Heart left ventricle (tissue), 16 donors: ENCODE measurements around the gene ZNF160. TPM values are rescaled to one million over a fixed set of nuclear protein-coding genes. Genes with fewer than 3 reads are reported as not detected.

Source experiments
- ATAC-seq, 4 donors: fragments of 200-7000 bp; cut with Tn5 transposase; one replicate each; pipeline ENCODE4 v1.9.1; 2020 to 2022; ENCODE audit warnings: moderate library complexity in 4 of 4, mild to moderate bottlenecking in 3 of 4, moderate number of reproducible peaks in 1 of 4
- DNase-seq, 5 donors: peaks; one replicate each; pipeline ENCODE4 v3.0.0-alpha.2; 2020
- H3K27ac ChIP-seq, 12 donors: fragments of 200-600 bp; sonication (generic) in 4 of 12; one replicate each; pipeline versions ENCODE4 v1.5.0 to v1.8.0; 2016 to 2022; ENCODE audit warnings: mild to moderate bottlenecking in 2 of 12
- H3K27me3 ChIP-seq, 9 donors: fragments of 200-600 bp; sonication (generic) in 2 of 9; one replicate each; pipeline versions ENCODE4 v1.5.1 to v1.8.0; 2016 to 2022; ENCODE audit warnings: mild to moderate bottlenecking in 3 of 9
- H3K36me3 ChIP-seq, 9 donors: fragments of 200-600 bp; sonication (generic) in 2 of 9; one replicate each; pipeline versions ENCODE4 v1.5.0 to v1.8.0; 2018 to 2022; ENCODE audit warnings: mild to moderate bottlenecking in 2 of 9
- H3K4me1 ChIP-seq, 12 donors: fragments of 200-600 bp; sonication (generic) in 4 of 12; one replicate each; pipeline versions ENCODE4 v1.5.0 to v1.8.0; 2016 to 2022; ENCODE audit warnings: mild to moderate bottlenecking in 3 of 12
- H3K4me3 ChIP-seq, 12 donors: fragments of 200-600 bp; sonication (generic) in 4 of 12; one replicate each; pipeline versions ENCODE4 v1.5.0 to v1.8.0; 2017 to 2022; ENCODE audit warnings: mild to moderate bottlenecking in 9 of 12, moderate library complexity in 4 of 12
- H3K9me3 ChIP-seq, 12 donors: fragments of 200-600 bp; sonication (generic) in 4 of 12; one replicate each; pipeline versions ENCODE4 v1.5.0 to v1.8.0; 2016 to 2022; ENCODE audit warnings: mild to moderate bottlenecking in 1 of 12
- POLR2A ChIP-seq, 2 donors: fragments of 450-650 bp; IDR thresholded peaks; one replicate each; pipeline ENCODE4 v1.6.1; 2017; ENCODE audit warnings: antibody characterized with exemption in 2 of 2, mild to moderate bottlenecking in 2 of 2, moderate library complexity in 2 of 2
- WGBS, 4 donors: extraction: QIAGEN DNeasy Blood & Tissue Kit in 2 of 4; methylation state at CpG; one replicate each; pipeline versions ENCODE4 v1.1.5 to v1.1.7; 2013 to 2018; 5-methylcytosine and 5-hydroxymethylcytosine counted together
- intact Hi-C, 10 donors: fragments of 100-400 bp; cut with DNase I; formaldehyde crosslinking; loops; one replicate each; pipeline versions ENCODE4 v1.11.1 to v1.14.2; 2022
- polyA plus RNA-seq, 2 donors: library from polyadenylated mRNA; stranded (reverse); fragments of 200-250 nt; gene quantifications; one replicate each; pipeline ENCODE4 v1.2.3, GENCODE V29; 2013
- total RNA-seq, 9 donors: library from RNA; depleted of rRNA in 2 of 9; stranded (reverse); fragments of >200 nt in 2 of 9; fragmentation: NEBNext Ultra II Directional in 3 of 9; extraction: Animal tissue kit (Norgen Biotek cat#: 25700) in 3 of 9; gene quantifications; one replicate each; pipeline versions ENCODE4 v1.1.0 to v1.2.4, GENCODE V29; 2016 to 2023
- TF ChIP-seq, protein P1 (sequence below), 12 donors: fragments of 200-600 bp; sonication (generic) in 4 of 12; IDR thresholded peaks; one replicate each; pipeline versions ENCODE4 v1.5.0 to v1.8.0; 2018 to 2022; ENCODE audit warnings: antibody characterized with exemption in 12 of 12, mild to moderate bottlenecking in 5 of 12
- donor health status: ischemic (EF 13 %, LVEDD 7.1; RV severe dilation, severe dysfunction).
- donor health status: healthy with polysubstance abuse.
- donor health status: DM: no; HTN: yes; CAD: no.
- donor health status: DM: no; HTN: no; CAD: no.
- donor health status: ischemic (EF 25% LVEDD 6.9; RV normal size, moderate dysfunction).
- donor health status: ischemic (EF 25% LVEDD 5.7; RV mildly dilated, moderate dysfunction).
- donor health status: healthy.
- donor health status: DM: yes; HTN: yes; CAD: no.
- donor health status: ischemic (EF 35%, LVEDD 5.7; RV mildly dilated, moderate dysfunction).
- donor health status: nonischemic (EF 11% LVEDD 7.7; RV severe dilation, severe dysfunction).
- donor health status: DM: yes; HTN: yes; CAD: no.
- donor health status: PGD.
- donor health status: ischemic (EF 29% LVEDD 5.4; RV normal size, mild dysfunction).
- donor health status: nonischemic (EF 23%, LVEDD 6.1; RV moderate dilation, normal function).

ZNF160 gene
- total and polyA plus RNA-seq, 11 donors: 10.0 to 24.7 (median 17.0) TPM

DNA sequence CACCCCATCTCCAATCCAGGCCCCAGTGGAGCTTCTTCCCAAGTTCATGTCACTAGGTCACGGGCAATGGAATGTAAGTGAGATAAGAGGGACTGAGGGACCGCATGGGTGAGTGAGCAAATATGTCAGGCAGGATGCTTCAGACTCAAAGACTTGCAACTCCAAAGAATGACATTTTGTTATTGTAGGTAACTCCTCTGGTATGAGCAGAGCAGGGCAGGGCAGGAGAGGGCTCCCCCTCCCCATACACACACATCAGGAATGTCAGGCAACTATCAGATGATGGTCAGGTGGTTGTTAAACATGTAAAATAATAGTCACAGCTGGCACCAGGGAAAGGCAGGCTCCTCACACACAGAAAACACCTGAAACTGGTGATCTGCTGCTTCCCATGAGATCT, 48.1 kb downstream of the ZNF160 start:
- Histone ChIP-seq H3K9me3 (peaks cover 0 to 44% (median 6%) of the 10 kb centered on the region in 12 donors), H3K4me1 (peaks cover 0 to 8% (median 0%) of the 10 kb centered on the region in 12 donors)

DNA sequence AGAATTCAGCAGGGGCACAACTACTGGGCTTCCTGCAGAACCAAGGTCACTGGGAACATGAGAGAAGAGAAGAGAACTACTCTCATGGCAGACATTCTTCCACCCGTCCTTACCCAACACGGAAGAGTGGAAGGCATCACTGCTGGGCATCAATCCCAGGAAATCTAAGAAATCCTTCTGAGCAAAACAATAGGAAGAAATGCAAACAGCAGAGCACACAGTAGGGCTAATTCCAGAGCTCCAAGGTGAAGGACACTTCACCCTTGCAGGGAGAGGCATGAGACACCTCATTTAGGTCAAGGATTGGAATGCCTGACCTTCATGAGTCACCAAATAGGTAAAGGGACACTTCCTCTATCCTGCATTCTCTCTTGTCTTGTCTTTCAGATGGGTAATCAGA, 55.8 kb downstream of the ZNF160 start:
- 83 to 88% (median 86%) methylated on average over 2 of the region's 2 CpGs for WGBS, 4 donors
- DNase-seq (no peak), ATAC-seq (no peak)
- Histone ChIP-seq H3K27me3 (peaks cover 0 to 18% (median 0%) of the 10 kb centered on the region in 9 donors), H3K4me1 (no peaks in the 10 kb centered on the region), H3K9me3 (peaks cover 0 to 31% (median 10%) of the 10 kb centered on the region in 12 donors), H3K36me3 (no peaks in the 10 kb centered on the region), H3K27ac (no peak overlapping the region), H3K4me3 (no peak overlapping the region)
- intact Hi-C loops: no loop called here
- TF ChIP-seq, protein P1, sequence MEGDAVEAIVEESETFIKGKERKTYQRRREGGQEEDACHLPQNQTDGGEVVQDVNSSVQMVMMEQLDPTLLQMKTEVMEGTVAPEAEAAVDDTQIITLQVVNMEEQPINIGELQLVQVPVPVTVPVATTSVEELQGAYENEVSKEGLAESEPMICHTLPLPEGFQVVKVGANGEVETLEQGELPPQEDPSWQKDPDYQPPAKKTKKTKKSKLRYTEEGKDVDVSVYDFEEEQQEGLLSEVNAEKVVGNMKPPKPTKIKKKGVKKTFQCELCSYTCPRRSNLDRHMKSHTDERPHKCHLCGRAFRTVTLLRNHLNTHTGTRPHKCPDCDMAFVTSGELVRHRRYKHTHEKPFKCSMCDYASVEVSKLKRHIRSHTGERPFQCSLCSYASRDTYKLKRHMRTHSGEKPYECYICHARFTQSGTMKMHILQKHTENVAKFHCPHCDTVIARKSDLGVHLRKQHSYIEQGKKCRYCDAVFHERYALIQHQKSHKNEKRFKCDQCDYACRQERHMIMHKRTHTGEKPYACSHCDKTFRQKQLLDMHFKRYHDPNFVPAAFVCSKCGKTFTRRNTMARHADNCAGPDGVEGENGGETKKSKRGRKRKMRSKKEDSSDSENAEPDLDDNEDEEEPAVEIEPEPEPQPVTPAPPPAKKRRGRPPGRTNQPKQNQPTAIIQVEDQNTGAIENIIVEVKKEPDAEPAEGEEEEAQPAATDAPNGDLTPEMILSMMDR (IDR thresholded peaks at IDR 0.05): no peak
- TF ChIP-seq POLR2A (IDR thresholded peaks at IDR 0.05): no peak

More for the DNA sequence above, 48.1 kb downstream of the ZNF160 start:
- 8 to 30% (median 19%) methylated on average over 2 of the region's 2 CpGs for WGBS, 4 donors
- H3K4me3 ChIP-seq: no peak overlapping the region
- ATAC-seq: no peak
- TF ChIP-seq POLR2A (IDR thresholded peaks at IDR 0.05): no peak
- TF ChIP-seq, protein P1 (IDR thresholded peaks at IDR 0.05): no peak
- intact Hi-C loops: no loop called here
- H3K27ac ChIP-seq: no peak overlapping the region
- no peak for DNase-seq
- H3K27me3 ChIP-seq: no peaks in the 10 kb centered on the region
- no peaks in the 10 kb centered on the region for H3K36me3 ChIP-seq

DNA sequence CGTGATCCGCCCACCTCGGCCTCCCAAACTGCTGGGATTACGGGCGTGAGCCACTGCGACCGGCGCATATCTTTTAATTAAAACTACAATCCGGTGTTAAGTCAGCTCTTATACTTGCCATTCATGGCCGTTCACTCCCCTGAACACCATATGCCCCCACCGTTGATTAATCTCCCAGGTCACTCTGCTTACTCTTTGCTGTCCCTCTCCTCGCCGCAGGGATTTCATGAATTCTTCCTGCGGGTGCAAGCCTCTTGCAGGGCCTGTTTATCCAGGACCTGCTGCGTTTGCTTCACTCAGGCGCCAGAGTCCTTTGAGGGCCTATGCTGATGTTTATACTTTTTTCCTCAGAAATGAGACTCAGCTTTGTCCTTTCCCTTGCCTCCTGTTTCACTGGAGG, 57.7 kb downstream of the ZNF160 start:
- Histone ChIP-seq H3K36me3 (no peaks in the 10 kb centered on the region), H3K27ac (no peak overlapping the region), H3K4me3 (no peak overlapping the region), H3K27me3 (peaks cover 0 to 18% (median 0%) of the 10 kb centered on the region in 9 donors), H3K4me1 (no peaks in the 10 kb centered on the region), H3K9me3 (peaks cover 0 to 29% (median 11%) of the 10 kb centered on the region in 12 donors)
- TF ChIP-seq POLR2A (IDR thresholded peaks at IDR 0.05): no peak
- TF ChIP-seq, protein P1 (IDR thresholded peaks at IDR 0.05): no peak
- 74 to 83% (median 80%) methylated on average over 16 of the region's 16 CpGs for WGBS, 4 donors
- intact Hi-C loops: no loop called here
- no peak for ATAC-seq
- DNase-seq: no peak

DNA sequence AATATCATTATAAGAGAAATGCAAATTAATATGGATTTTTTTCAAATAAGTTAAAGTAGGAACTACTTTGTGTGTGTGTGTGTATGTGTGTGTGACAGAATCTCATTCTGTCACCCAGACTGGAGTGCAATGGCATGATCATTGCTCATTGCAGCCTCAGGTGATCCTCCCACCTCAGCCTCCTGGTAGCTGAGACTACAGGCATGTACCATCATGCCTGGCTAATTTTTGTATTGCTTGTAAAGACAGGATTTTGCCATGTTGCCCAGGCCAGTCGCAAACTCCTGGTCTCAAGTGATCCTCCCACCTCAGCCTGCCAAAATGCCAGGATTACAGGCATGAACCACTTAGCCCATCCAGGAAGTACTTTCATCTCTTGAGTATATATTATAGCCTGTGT, 61.9 kb downstream of the ZNF160 start:
- no peaks in the 10 kb centered on the region for H3K36me3 ChIP-seq
- peaks cover 0 to 31% (median 13%) of the 10 kb centered on the region in 12 donors for H3K9me3 ChIP-seq
- 70 to 88% (median 81%) methylated on average over 1 of the region's 1 CpG for WGBS, 4 donors
- DNase-seq (no peak), ATAC-seq (no peak)
- intact Hi-C loops: no loop called here
- no peaks in the 10 kb centered on the region for H3K4me1 ChIP-seq
- no peak overlapping the region for H3K27ac ChIP-seq
- H3K4me3 ChIP-seq: no peak overlapping the region
- H3K27me3 ChIP-seq: peaks cover 0 to 44% (median 0%) of the 10 kb centered on the region in 9 donors
- TF ChIP-seq POLR2A (IDR thresholded peaks at IDR 0.05): no peak
- TF ChIP-seq, protein P1 (IDR thresholded peaks at IDR 0.05): no peak
